ENCODE results near the gene SOSTDC1. TPM values are rescaled to one million over a fixed set of nuclear protein-coding genes. Genes with fewer than 3 reads are reported as not detected.
"Not testable (repeated sequence)": the region's sequence is repeated elsewhere in the genome, so short reads cannot be mapped to it uniquely, and the experiment has no call there.

Gene SOSTDC1
- polyA plus RNA-seq, 1 donor from 2014 or later, result 0.52 TPM

- H3K4me2 ChIP-seq (ENCODE audit: low read length); H3K36me3 ChIP-seq (ENCODE audit: insufficient read depth, low read length); H3K27me3 ChIP-seq (ENCODE audit: insufficient read depth, low read depth, low read length); H3K27ac ChIP-seq (ENCODE audit: low read length); H3K9ac ChIP-seq (ENCODE audit: low read length); H3F3A ChIP-seq (ENCODE audit: insufficient read depth, low read length, poor library complexity, severe bottlenecking); H3K9me3 ChIP-seq (ENCODE audit: low read length); H4K20me1 ChIP-seq (ENCODE audit: insufficient read depth); H2AFZ ChIP-seq (ENCODE audit: low read depth, low read length); H3K4me3 ChIP-seq (ENCODE audit: low read length); H3K9me2 ChIP-seq (ENCODE audit: insufficient read depth, low read length); H3K79me2 ChIP-seq (replicated peaks; ENCODE audit: insufficient read depth, low read length): not testable (repeated sequence)
Observed at GRCh38 chr7:16456303-16456702, 9.2 kb downstream of the SOSTDC1 start.

GRCh38 chr7:16455591-16455990 is 9.9 kb downstream of the SOSTDC1 start:
- no peak for TF ChIP-seq TAF1 (IDR thresholded peaks at IDR 0.05; ENCODE audit: low read depth)
- TF ChIP-seq SMC3 (conservative IDR thresholded peaks at IDR 0.05; ENCODE audit: poor library complexity), result no peak
- TF ChIP-seq MXI1 (conservative IDR thresholded peaks at IDR 0.05; ENCODE audit: poor library complexity, severe bottlenecking), result no peak
- no peak for TF ChIP-seq RAD21 (conservative IDR thresholded peaks at IDR 0.05)
- no peaks in the 10 kb centered on the region for H3K27me3 ChIP-seq (ENCODE audit: insufficient read depth, low read depth, low read length)
- H3K36me3 ChIP-seq (ENCODE audit: insufficient read depth, low read length), result no peaks in the 10 kb centered on the region

GRCh38 chr7:16450366-16450765 is 15.2 kb downstream of the SOSTDC1 start:
- H3F3A ChIP-seq (ENCODE audit: insufficient read depth, low read length, poor library complexity, severe bottlenecking), result no peaks in the 10 kb centered on the region
- TF ChIP-seq REST (IDR thresholded peaks at IDR 0.05; ENCODE audit: borderline replicate concordance) (no peak), MXI1 (conservative IDR thresholded peaks at IDR 0.05; ENCODE audit: poor library complexity, severe bottlenecking) (no peak), SMC3 (conservative IDR thresholded peaks at IDR 0.05; ENCODE audit: poor library complexity) (no peak), POLR2AphosphoS5 (IDR thresholded peaks at IDR 0.05) (no peak), EP300 (conservative IDR thresholded peaks at IDR 0.05; ENCODE audit: poor library complexity, severe bottlenecking) (no peak)
- H3K27me3 ChIP-seq (ENCODE audit: insufficient read depth, low read depth, low read length), result no peaks in the 10 kb centered on the region
- H3K9me2 ChIP-seq (ENCODE audit: insufficient read depth, low read length), result no peaks in the 10 kb centered on the region
- H3K27ac ChIP-seq (ENCODE audit: low read length), result no peak overlapping the region
- H3K4me2 ChIP-seq (ENCODE audit: low read length), result no peak overlapping the region
- no peaks in the 10 kb centered on the region for H3K36me3 ChIP-seq (ENCODE audit: insufficient read depth, low read length)
- no peaks in the 10 kb centered on the region for H4K20me1 ChIP-seq (ENCODE audit: insufficient read depth)
- H3K9me3 ChIP-seq (ENCODE audit: low read length), result no peaks in the 10 kb centered on the region
- H2AFZ ChIP-seq (ENCODE audit: low read depth, low read length), result no peak overlapping the region
- no peaks in the 10 kb centered on the region for H3K79me2 ChIP-seq (replicated peaks; ENCODE audit: insufficient read depth, low read length)
- H3K4me3 ChIP-seq (ENCODE audit: low read length), result no peak overlapping the region
- no peak overlapping the region for H3K9ac ChIP-seq (ENCODE audit: low read length)

More at GRCh38 chr7:16455591-16455990, 9.9 kb downstream of the SOSTDC1 start:
- no peaks in the 10 kb centered on the region for H3K9me2 ChIP-seq (ENCODE audit: insufficient read depth, low read length)
- H3K4me3 ChIP-seq (ENCODE audit: low read length), result no peak overlapping the region
- no peak overlapping the region for H2AFZ ChIP-seq (ENCODE audit: low read depth, low read length)
- no peaks in the 10 kb centered on the region for H4K20me1 ChIP-seq (ENCODE audit: insufficient read depth)
- no peak overlapping the region for H3K9ac ChIP-seq (ENCODE audit: low read length)
- no peaks in the 10 kb centered on the region for H3K79me2 ChIP-seq (replicated peaks; ENCODE audit: insufficient read depth, low read length)
- no peaks in the 10 kb centered on the region for H3F3A ChIP-seq (ENCODE audit: insufficient read depth, low read length, poor library complexity, severe bottlenecking)
- no peak overlapping the region for H3K27ac ChIP-seq (ENCODE audit: low read length)
- H3K4me2 ChIP-seq (ENCODE audit: low read length), result no peak overlapping the region
- H3K9me3 ChIP-seq (ENCODE audit: low read length), result no peaks in the 10 kb centered on the region

- Histone ChIP-seq H3K4me2 (ENCODE audit: low read length) (no peak overlapping the region), H4K20me1 (ENCODE audit: insufficient read depth) (no peaks in the 10 kb centered on the region), H3K79me2 (replicated peaks; ENCODE audit: insufficient read depth, low read length) (no peaks in the 10 kb centered on the region), H2AFZ (ENCODE audit: low read depth, low read length) (no peak overlapping the region), H3F3A (ENCODE audit: insufficient read depth, low read length, poor library complexity, severe bottlenecking) (no peaks in the 10 kb centered on the region), H3K27ac (ENCODE audit: low read length) (no peak overlapping the region), H3K4me3 (ENCODE audit: low read length) (no peak overlapping the region), H3K9me3 (ENCODE audit: low read length) (no peaks in the 10 kb centered on the region), H3K9ac (ENCODE audit: low read length) (no peak overlapping the region), H3K36me3 (ENCODE audit: insufficient read depth, low read length) (no peaks in the 10 kb centered on the region), H3K9me2 (ENCODE audit: insufficient read depth, low read length) (no peaks in the 10 kb centered on the region), H3K27me3 (ENCODE audit: insufficient read depth, low read depth, low read length) (no peaks in the 10 kb centered on the region)
- no peak for TF ChIP-seq TAF1 (IDR thresholded peaks at IDR 0.05; ENCODE audit: low read depth)
- TF ChIP-seq SMC3 (conservative IDR thresholded peaks at IDR 0.05; ENCODE audit: poor library complexity), result no peak
- no peak for TF ChIP-seq RAD21 (conservative IDR thresholded peaks at IDR 0.05)
- TF ChIP-seq CTCF (IDR thresholded peaks at IDR 0.05; ENCODE audit: poor library complexity, severe bottlenecking), result no peak
- TF ChIP-seq REST (IDR thresholded peaks at IDR 0.05; ENCODE audit: borderline replicate concordance), result no peak
Observed at GRCh38 chr7:16447876-16448275, 17.7 kb downstream of the SOSTDC1 start.
